SK-N-SH (cell line): Measurements from ENCODE around the gene ARFGAP1.

ENCODE experiments used
- MEF2A ChIP-seq: IDR thresholded peaks from 2 replicates; pipeline ENCODE4 v1.4.0; 2012; ENCODE audit warnings: low read depth, borderline replicate concordance
- NFIC ChIP-seq: IDR thresholded peaks from 2 replicates; pipeline ENCODE4 v1.4.0; 2012; ENCODE audit warnings: borderline replicate concordance
- RAD21 ChIP-seq: IDR thresholded peaks from 2 replicates; pipeline ENCODE4 v1.6.1; 2012; ENCODE audit warnings: mild to moderate bottlenecking, low read length
- SMC3 ChIP-seq: IDR thresholded peaks from 2 replicates; pipeline ENCODE4 v1.6.1; 2012; ENCODE audit warnings: low read depth, low read length, improper control_type of control experiment
- TAF1 ChIP-seq: IDR thresholded peaks from 2 replicates; pipeline ENCODE4 v1.6.1; 2012; ENCODE audit warnings: low read depth, mild to moderate bottlenecking, low read length, moderate library complexity, borderline replicate concordance
- TF ChIP-seq, protein P1 (sequence below): fragments of 200-600 bp; sonication (generic); IDR thresholded peaks from 2 replicates; pipeline ENCODE4 v1.6.1; 2017; ENCODE audit warnings: antibody characterized with exemption, mild to moderate bottlenecking, moderate library complexity
- TF ChIP-seq, protein P2 (sequence below): IDR thresholded peaks from 2 replicates; pipeline ENCODE4 v1.4.0; 2012; ENCODE audit warnings: low read depth, borderline replicate concordance
- TF ChIP-seq, protein P3 (sequence below): IDR thresholded peaks from 2 replicates; pipeline ENCODE4; 2012
- TF ChIP-seq, protein P4 (sequence below): IDR thresholded peaks from 2 replicates; pipeline ENCODE4 v1.4.0; 2012; ENCODE audit warnings: low read depth

DNA sequence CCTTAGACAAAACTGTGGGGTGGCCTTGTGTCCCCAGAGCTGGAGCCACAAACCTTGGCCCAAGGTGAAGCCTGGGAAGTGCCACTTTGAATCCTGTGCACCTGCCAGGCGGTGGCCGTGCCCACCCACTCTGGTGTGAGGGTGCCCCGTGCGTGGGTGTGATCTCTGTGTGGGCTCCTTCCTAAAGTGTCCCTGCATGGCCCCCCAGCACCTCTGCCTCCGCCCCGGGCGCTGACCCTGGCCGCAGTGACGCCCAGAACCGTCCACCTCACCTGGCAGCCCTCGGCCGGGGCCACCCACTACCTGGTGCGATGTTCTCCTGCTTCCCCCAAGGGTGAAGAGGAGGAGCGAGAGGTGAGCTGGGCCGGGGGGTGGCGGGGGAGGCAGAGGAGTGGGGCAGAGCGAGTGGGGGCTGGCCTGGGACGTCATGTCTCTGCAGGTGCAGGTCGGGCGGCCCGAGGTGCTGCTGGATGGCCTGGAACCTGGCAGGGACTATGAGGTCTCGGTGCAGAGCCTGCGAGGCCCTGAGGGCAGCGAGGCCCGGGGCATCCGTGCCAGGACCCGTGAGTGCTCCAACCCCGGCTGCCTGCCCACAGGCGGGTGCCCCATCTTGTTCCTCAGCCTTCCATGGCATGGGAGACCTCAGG is 38.7 kb downstream of the ARFGAP1 start:
- TF ChIP-seq, protein P1, sequence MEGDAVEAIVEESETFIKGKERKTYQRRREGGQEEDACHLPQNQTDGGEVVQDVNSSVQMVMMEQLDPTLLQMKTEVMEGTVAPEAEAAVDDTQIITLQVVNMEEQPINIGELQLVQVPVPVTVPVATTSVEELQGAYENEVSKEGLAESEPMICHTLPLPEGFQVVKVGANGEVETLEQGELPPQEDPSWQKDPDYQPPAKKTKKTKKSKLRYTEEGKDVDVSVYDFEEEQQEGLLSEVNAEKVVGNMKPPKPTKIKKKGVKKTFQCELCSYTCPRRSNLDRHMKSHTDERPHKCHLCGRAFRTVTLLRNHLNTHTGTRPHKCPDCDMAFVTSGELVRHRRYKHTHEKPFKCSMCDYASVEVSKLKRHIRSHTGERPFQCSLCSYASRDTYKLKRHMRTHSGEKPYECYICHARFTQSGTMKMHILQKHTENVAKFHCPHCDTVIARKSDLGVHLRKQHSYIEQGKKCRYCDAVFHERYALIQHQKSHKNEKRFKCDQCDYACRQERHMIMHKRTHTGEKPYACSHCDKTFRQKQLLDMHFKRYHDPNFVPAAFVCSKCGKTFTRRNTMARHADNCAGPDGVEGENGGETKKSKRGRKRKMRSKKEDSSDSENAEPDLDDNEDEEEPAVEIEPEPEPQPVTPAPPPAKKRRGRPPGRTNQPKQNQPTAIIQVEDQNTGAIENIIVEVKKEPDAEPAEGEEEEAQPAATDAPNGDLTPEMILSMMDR: no peak
- TF ChIP-seq TAF1: no peak
- no peak for TF ChIP-seq MEF2A
- no peak for TF ChIP-seq NFIC
- no peak for TF ChIP-seq RAD21
- TF ChIP-seq SMC3: no peak
- TF ChIP-seq, protein P2, sequence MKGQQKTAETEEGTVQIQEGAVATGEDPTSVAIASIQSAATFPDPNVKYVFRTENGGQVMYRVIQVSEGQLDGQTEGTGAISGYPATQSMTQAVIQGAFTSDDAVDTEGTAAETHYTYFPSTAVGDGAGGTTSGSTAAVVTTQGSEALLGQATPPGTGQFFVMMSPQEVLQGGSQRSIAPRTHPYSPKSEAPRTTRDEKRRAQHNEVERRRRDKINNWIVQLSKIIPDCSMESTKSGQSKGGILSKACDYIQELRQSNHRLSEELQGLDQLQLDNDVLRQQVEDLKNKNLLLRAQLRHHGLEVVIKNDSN: no peak
- TF ChIP-seq, protein P3, sequence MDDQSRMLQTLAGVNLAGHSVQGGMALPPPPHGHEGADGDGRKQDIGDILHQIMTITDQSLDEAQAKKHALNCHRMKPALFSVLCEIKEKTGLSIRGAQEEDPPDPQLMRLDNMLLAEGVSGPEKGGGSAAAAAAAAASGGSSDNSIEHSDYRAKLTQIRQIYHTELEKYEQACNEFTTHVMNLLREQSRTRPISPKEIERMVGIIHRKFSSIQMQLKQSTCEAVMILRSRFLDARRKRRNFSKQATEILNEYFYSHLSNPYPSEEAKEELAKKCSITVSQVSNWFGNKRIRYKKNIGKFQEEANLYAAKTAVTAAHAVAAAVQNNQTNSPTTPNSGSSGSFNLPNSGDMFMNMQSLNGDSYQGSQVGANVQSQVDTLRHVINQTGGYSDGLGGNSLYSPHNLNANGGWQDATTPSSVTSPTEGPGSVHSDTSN: no peak
- TF ChIP-seq, protein P4, sequence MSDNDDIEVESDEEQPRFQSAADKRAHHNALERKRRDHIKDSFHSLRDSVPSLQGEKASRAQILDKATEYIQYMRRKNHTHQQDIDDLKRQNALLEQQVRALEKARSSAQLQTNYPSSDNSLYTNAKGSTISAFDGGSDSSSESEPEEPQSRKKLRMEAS: no peak
